CD4-positive, alpha-beta T cell (primary cell): Measurements from ENCODE around the gene CLN5. TPM values are rescaled to one million over a fixed set of nuclear protein-coding genes. Genes with fewer than 3 reads are reported as not detected.

Experiments
- ATAC-seq: fragments of 200-7000 bp; cut with Tn5 transposase; one replicate; pipeline ENCODE4 v1.10.0; 2022; ENCODE audit warnings: mild to moderate bottlenecking; ENCODE audit not compliant: poor library complexity
- CTCF ChIA-PET: fragments of 350-600 bp; sonication (Branson Sonifier 250); formaldehyde crosslinking; loops from one replicate; lab custom pipeline; 2021; ENCODE audit warnings: antibody characterized with exemption, inconsistent platforms; lab: Charles Lee
- POLR2A ChIA-PET: fragments of 350-600 bp; sonication (Branson Sonifier 250); formaldehyde crosslinking; loops from one replicate; lab custom pipeline; 2021; ENCODE audit warnings: antibody characterized with exemption, inconsistent platforms; lab: Charles Lee
- DNase-seq, 14 experiments: peaks; one replicate each; pipeline ENCODE4 v3.0.0-alpha.2; 2013 to 2020; ENCODE audit warnings: mixed read lengths in 2 of 14
- H3K27ac ChIP-seq, 2 donors: one replicate each; pipeline versions ENCODE4 v1.5.1 to v1.7.0; 2013; ENCODE audit warnings: low read length in 2 of 2, low read depth in 1 of 2, mild to moderate bottlenecking in 1 of 2
- H3K27me3 ChIP-seq, 2 experiments: 1 replicate in 1 of 2; 2 replicates in 1 of 2; pipeline versions ENCODE4 v1.6.1 to v1.7.0; 2013; ENCODE audit warnings: low read length in 2 of 2, control low read depth in 1 of 2, mild to moderate bottlenecking in 1 of 2, moderate library complexity in 1 of 2; ENCODE audit not compliant: insufficient read depth in 2 of 2, control insufficient read depth in 1 of 2
- H3K36me3 ChIP-seq: one replicate; pipeline ENCODE4 v1.6.1; 2013; ENCODE audit warnings: low read length, control low read depth; ENCODE audit not compliant: insufficient read depth
- H3K4me1 ChIP-seq: one replicate; pipeline ENCODE4 v1.6.1; 2013; ENCODE audit warnings: low read length, control low read depth; ENCODE audit not compliant: insufficient read depth
- H3K4me3 ChIP-seq: one replicate; pipeline ENCODE4 v1.5.1; 2013; ENCODE audit warnings: mild to moderate bottlenecking, low read length, moderate library complexity
- H3K9me3 ChIP-seq, 2 experiments: 1 replicate in 1 of 2; 2 replicates in 1 of 2; pipeline versions ENCODE4 v1.6.1 to v1.7.0; 2013; ENCODE audit warnings: low read length in 2 of 2, mild to moderate bottlenecking in 2 of 2, control low read depth in 1 of 2, moderate library complexity in 1 of 2; ENCODE audit not compliant: control insufficient read depth in 1 of 2, insufficient read depth in 1 of 2
- H3K27ac Mint-ChIP-seq: one replicate; pipeline ENCODE4 v1.8.0; 2020; ENCODE audit warnings: mixed read lengths
- H3K27me3 Mint-ChIP-seq: one replicate; pipeline ENCODE4 v1.8.0; 2021; ENCODE audit warnings: mixed read lengths
- H3K36me3 Mint-ChIP-seq: one replicate; pipeline ENCODE4 v1.8.0; 2021; ENCODE audit warnings: low read depth, mixed read lengths
- H3K4me1 Mint-ChIP-seq: one replicate; pipeline ENCODE4 v1.8.0; 2021; ENCODE audit warnings: low read depth, mixed read lengths
- H3K4me3 Mint-ChIP-seq: one replicate; pipeline ENCODE4 v1.8.0; 2020; ENCODE audit warnings: mild to moderate bottlenecking, mixed read lengths
- H3K9me3 Mint-ChIP-seq: one replicate; pipeline ENCODE4 v1.8.0; 2020; ENCODE audit warnings: mixed read lengths
- intact Hi-C, 2 experiments: fragments of 100-400 bp; cut with DNase I in 1 of 2; cut with micrococcal nuclease in 1 of 2; formaldehyde crosslinking; loops; one replicate each; pipeline versions ENCODE4 v1.15.1 to v1.9.0; 2023 to 2025; cut with DNase I, micrococcal nuclease
- total RNA-seq, 174 experiments: library from RNA in 2 of 174; stranded (reverse) in 2 of 174; gene quantifications; one replicate each; pipeline ENCODE4 v1.2.3 and lab custom pipeline; 2021 to 2026
- TF ChIP-seq, protein P1 (sequence below): fragments of 200-600 bp; IDR thresholded peaks from one replicate; pipeline ENCODE4 v1.8.0; 2022; ENCODE audit warnings: antibody characterized with exemption, mild to moderate bottlenecking

Gene CLN5
- total RNA-seq, 2 experiments from 2014 or later: 37.4 to 42.9 TPM

DNA sequence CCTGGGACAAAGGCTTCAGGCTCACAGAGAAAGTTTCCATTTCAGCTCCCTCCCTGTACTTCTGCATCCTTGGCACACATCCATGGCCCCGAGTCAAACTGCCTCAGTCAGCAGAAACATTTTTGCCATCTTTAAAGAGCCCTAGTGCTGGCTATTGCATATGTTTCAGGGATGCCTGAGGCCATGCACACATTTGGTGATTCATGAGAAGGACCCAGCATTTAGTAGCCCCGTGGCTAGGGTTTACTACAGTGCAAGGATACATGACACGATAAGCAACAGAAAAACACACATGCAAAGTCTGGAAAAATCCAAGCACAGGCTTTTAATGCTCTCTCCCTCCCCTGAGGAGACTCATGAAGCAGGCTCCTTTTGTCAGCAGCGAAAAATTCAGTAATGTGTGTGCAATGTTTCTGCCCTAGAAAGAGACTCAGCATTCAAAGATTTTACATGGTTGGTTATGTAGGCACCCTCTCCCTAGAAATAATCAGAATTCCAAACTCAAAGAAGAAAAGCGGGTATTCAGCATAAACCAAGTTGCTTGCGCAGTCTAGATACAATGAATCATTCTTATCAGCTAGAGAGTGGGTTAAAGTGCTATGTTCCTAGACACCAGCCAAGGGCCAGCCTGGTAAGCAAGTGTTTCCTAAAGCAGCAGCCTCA, 26.0 kb upstream of the CLN5 start:
- Mint-ChIP-seq H3K9me3 (peaks cover 5% of the 10 kb centered on the region), H3K36me3 (no peaks in the 10 kb centered on the region), H3K4me1 (no peaks in the 10 kb centered on the region), H3K27ac (no peak overlapping the region), H3K4me3 (no peak overlapping the region), H3K27me3 (peaks cover 8% of the 10 kb centered on the region)
- intact Hi-C loops: no loop called here
- ChIA-PET CTCF (no interaction called here), POLR2A (no interaction called here)
- Histone ChIP-seq H3K27ac (no peak overlapping the region), H3K4me1 (no peaks in the 10 kb centered on the region), H3K36me3 (no peaks in the 10 kb centered on the region), H3K4me3 (no peak overlapping the region), H3K27me3 (peaks cover 0 to 7% of the 10 kb centered on the region in 2 experiments), H3K9me3 (no peaks in the 10 kb centered on the region)
- ATAC-seq (no peak), DNase-seq (no peak)
- TF ChIP-seq, protein P1, sequence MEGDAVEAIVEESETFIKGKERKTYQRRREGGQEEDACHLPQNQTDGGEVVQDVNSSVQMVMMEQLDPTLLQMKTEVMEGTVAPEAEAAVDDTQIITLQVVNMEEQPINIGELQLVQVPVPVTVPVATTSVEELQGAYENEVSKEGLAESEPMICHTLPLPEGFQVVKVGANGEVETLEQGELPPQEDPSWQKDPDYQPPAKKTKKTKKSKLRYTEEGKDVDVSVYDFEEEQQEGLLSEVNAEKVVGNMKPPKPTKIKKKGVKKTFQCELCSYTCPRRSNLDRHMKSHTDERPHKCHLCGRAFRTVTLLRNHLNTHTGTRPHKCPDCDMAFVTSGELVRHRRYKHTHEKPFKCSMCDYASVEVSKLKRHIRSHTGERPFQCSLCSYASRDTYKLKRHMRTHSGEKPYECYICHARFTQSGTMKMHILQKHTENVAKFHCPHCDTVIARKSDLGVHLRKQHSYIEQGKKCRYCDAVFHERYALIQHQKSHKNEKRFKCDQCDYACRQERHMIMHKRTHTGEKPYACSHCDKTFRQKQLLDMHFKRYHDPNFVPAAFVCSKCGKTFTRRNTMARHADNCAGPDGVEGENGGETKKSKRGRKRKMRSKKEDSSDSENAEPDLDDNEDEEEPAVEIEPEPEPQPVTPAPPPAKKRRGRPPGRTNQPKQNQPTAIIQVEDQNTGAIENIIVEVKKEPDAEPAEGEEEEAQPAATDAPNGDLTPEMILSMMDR: no peak

DNA sequence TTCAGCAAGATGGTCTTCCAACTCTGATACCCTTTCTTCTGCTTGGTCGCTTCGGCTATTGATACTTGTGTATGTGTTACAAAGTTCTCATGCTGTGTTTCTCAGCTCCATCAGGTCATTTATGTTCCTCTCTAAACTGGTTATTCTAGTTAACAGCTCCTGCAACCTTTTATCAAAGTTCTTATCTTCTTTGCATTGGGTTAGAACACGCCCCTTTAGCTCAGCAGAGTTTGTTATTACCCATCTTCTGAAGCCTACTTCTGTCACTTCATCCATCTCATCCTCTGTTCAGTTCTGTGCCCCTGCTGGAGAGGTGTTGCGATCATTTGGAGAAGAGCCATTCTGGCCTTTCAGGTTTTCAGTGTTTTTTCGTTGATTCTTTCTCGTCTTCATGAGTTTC, 24.9 kb upstream of the CLN5 start:
- Histone ChIP-seq H3K9me3 (no peaks in the 10 kb centered on the region), H3K4me1 (no peaks in the 10 kb centered on the region), H3K27ac (no peak overlapping the region), H3K36me3 (no peaks in the 10 kb centered on the region), H3K27me3 (peaks cover 0 to 7% of the 10 kb centered on the region in 2 experiments), H3K4me3 (no peak overlapping the region)
- Mint-ChIP-seq H3K4me3 (no peak overlapping the region), H3K36me3 (no peaks in the 10 kb centered on the region), H3K9me3 (no peaks in the 10 kb centered on the region), H3K4me1 (no peaks in the 10 kb centered on the region), H3K27me3 (peaks cover 20% of the 10 kb centered on the region), H3K27ac (no peak overlapping the region)
- intact Hi-C loops: no loop called here
- ChIA-PET POLR2A (no interaction called here), CTCF (no interaction called here)
- ATAC-seq (no peak), DNase-seq (no peak)
- TF ChIP-seq, protein P1: no peak

DNA sequence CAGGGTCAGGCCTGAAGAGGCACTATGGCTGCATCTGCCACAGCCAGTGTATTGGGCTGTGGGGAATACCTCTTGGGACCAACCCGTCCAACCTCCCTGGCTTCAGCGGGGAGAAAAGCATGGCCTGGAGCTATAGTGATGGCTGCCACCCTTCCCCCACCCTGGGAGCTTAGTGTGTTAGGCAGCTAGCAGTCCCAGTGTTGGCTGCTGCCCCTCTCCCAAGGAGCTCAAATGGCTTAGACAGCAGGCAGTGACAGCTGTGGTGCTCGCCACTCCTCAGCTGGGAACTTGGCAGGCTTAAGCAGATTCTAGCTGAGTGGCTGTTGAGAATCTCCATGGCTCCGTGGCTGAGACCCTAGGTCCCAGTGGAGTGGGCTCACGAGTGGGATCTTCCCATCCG, 23.8 kb upstream of the CLN5 start:
- intact Hi-C loops: no loop called here
- Histone ChIP-seq H3K9me3 (no peaks in the 10 kb centered on the region), H3K27ac (no peak overlapping the region), H3K27me3 (peaks cover 0 to 13% of the 10 kb centered on the region in 2 experiments), H3K4me1 (no peaks in the 10 kb centered on the region), H3K36me3 (no peaks in the 10 kb centered on the region), H3K4me3 (no peak overlapping the region)
- POLR2A ChIA-PET: no interaction called here
- no peaks in the 10 kb centered on the region for H3K4me1 Mint-ChIP-seq
- H3K4me3 Mint-ChIP-seq: no peak overlapping the region
- H3K27ac Mint-ChIP-seq: no peak overlapping the region
- no peak for ATAC-seq
- no peaks in the 10 kb centered on the region for H3K36me3 Mint-ChIP-seq
- H3K27me3 Mint-ChIP-seq: peaks cover 28% of the 10 kb centered on the region
- no peak for DNase-seq
- CTCF ChIA-PET: no interaction called here
- TF ChIP-seq, protein P1: no peak
- no peaks in the 10 kb centered on the region for H3K9me3 Mint-ChIP-seq
